Endodermal cell (in vitro differentiated cells): ENCODE data around the gene ANO8. TPM values are rescaled to one million over a fixed set of nuclear protein-coding genes. Genes with fewer than 3 reads are reported as not detected.

Experiments used
- DNase-seq: peaks from one replicate; pipeline ENCODE4 v3.0.0-alpha.2; 2017
- H3K27ac ChIP-seq: 2 replicates; pipeline ENCODE4 v1.5.1; 2013; ENCODE audit warnings: mild to moderate bottlenecking, low read depth, low read length, moderate library complexity
- H3K27me3 ChIP-seq: 2 replicates; pipeline ENCODE4 v1.6.1; 2013; ENCODE audit warnings: mild to moderate bottlenecking, low read length, moderate library complexity; ENCODE audit not compliant: insufficient read depth, control insufficient read depth, poor library complexity, severe bottlenecking
- H3K36me3 ChIP-seq: 2 replicates; pipeline ENCODE4 v1.7.0; 2013; ENCODE audit warnings: mild to moderate bottlenecking, low read length, moderate library complexity; ENCODE audit not compliant: control insufficient read depth, insufficient read depth
- H3K4me1 ChIP-seq: one replicate; pipeline ENCODE4 v1.7.0; 2013; ENCODE audit warnings: low read length; ENCODE audit not compliant: control insufficient read depth, insufficient read depth
- H3K4me3 ChIP-seq: 2 replicates; pipeline ENCODE4 v1.5.1; 2013; ENCODE audit warnings: mild to moderate bottlenecking, low read length, moderate library complexity
- H3K9ac ChIP-seq: 2 replicates; pipeline ENCODE4 v1.6.1; 2013; ENCODE audit warnings: mild to moderate bottlenecking, low read length, moderate library complexity; ENCODE audit not compliant: poor library complexity, severe bottlenecking; ENCODE audit errors: extremely low read depth
- H3K9me3 ChIP-seq: 2 replicates; pipeline ENCODE4 v1.6.1; 2013; ENCODE audit warnings: mild to moderate bottlenecking, low read length, moderate library complexity; ENCODE audit not compliant: control insufficient read depth
- H3K27ac Mint-ChIP-seq: 2 replicates; pipeline ENCODE4 v1.8.0; 2020; ENCODE audit warnings: mixed read lengths
- H3K27me3 Mint-ChIP-seq: 2 replicates; pipeline ENCODE4 v1.8.0; 2021; ENCODE audit warnings: mild to moderate bottlenecking, mixed read lengths; ENCODE audit not compliant: insufficient read depth
- H3K36me3 Mint-ChIP-seq: 2 replicates; pipeline ENCODE4 v1.8.0; 2020; ENCODE audit warnings: low read depth, mixed read lengths
- H3K4me1 Mint-ChIP-seq: 2 replicates; pipeline ENCODE4 v1.8.0; 2020; ENCODE audit warnings: mixed read lengths
- H3K4me3 Mint-ChIP-seq: 2 replicates; pipeline ENCODE4 v1.8.0; 2020; ENCODE audit warnings: mild to moderate bottlenecking, moderate library complexity, mixed read lengths
- H3K9me3 Mint-ChIP-seq: 2 replicates; pipeline ENCODE4 v1.8.0; 2020; ENCODE audit warnings: mild to moderate bottlenecking, mixed read lengths
- CTCF ChIP-seq: fragments of 200-600 bp; sonication (generic); conservative IDR thresholded peaks from 2 replicates; pipeline ENCODE4 v1.5.0; 2021; ENCODE audit warnings: antibody characterized with exemption, mild to moderate bottlenecking
- WGBS, 2 experiments: methylation state at CpG; one replicate each; pipeline versions ENCODE4 v1.1.5 to v1.1.7; 2013; ENCODE audit warnings: missing lambda C conversion rate in 2 of 2, mixed read lengths in 1 of 2; ENCODE audit not compliant: insufficient coverage in 1 of 2, insufficient read length in 1 of 2; 5-methylcytosine and 5-hydroxymethylcytosine counted together
- total RNA-seq, 2 donors: library from RNA; stranded (reverse); fragmentation: NEBNext Ultra II Directional in 1 of 2; extraction: Animal tissue kit (Norgen Biotek cat#: 25700) in 1 of 2; gene quantifications; 2 replicates in 1 of 2; 3 replicates in 1 of 2; pipeline ENCODE4 v1.2.1, GENCODE V29; 2021

The ANO8 gene
- total RNA-seq, 2 donors from 2014 or later, result 27.5 to 29.5 TPM

- peaks cover 1% of the 10 kb centered on the region for H3K27me3 Mint-ChIP-seq
- H3K27me3 ChIP-seq, result no peaks in the 10 kb centered on the region
- peak overlapping the region; percentile 95 for H3K4me3 Mint-ChIP-seq
- H3K9me3 ChIP-seq, result no peaks in the 10 kb centered on the region
- no peak overlapping the region for H3K27ac ChIP-seq
- DNase-seq, result peak; percentile 92
- no peak overlapping the region for H3K27ac Mint-ChIP-seq
- no peaks in the 10 kb centered on the region for H3K9me3 Mint-ChIP-seq
- no peak for TF ChIP-seq CTCF
- H3K36me3 ChIP-seq, result peaks cover 8% of the 10 kb centered on the region
- no peak overlapping the region for H3K4me3 ChIP-seq
- no peak overlapping the region for H3K9ac ChIP-seq
- H3K4me1 Mint-ChIP-seq, result no peaks in the 10 kb centered on the region
- peaks cover 7% of the 10 kb centered on the region for H3K4me1 ChIP-seq
- H3K36me3 Mint-ChIP-seq, result peaks cover 15% of the 10 kb centered on the region
- 94 to 98% methylated on average over 15 to 32 of the region's 34 CpGs for WGBS, 2 experiments
Observed at GRCh38 chr19:17339088-17339741, 4.6 kb upstream of the ANO8 start.

GRCh38 chr19:17338433-17339078 lies 3.9 kb upstream of the ANO8 start:
- Histone ChIP-seq H3K27me3 (no peaks in the 10 kb centered on the region), H3K27ac (no peak overlapping the region), H3K9ac (no peak overlapping the region), H3K4me1 (peaks cover 7% of the 10 kb centered on the region), H3K36me3 (peaks cover 8% of the 10 kb centered on the region), H3K9me3 (no peaks in the 10 kb centered on the region), H3K4me3 (peak overlapping the region; percentile 100)
- Mint-ChIP-seq H3K27ac (no peak overlapping the region), H3K4me1 (peaks cover 3% of the 10 kb centered on the region), H3K36me3 (peaks cover 15% of the 10 kb centered on the region), H3K4me3 (peak overlapping the region; percentile 95), H3K27me3 (peaks cover 4% of the 10 kb centered on the region), H3K9me3 (no peaks in the 10 kb centered on the region)
- DNase-seq, result peak; percentile 49
- no peak for TF ChIP-seq CTCF
- WGBS, 2 experiments, result 95 to 98% methylated on average over 23 to 30 of the region's 30 CpGs

GRCh38 chr19:17337675-17338432 lies 3.2 kb upstream of the ANO8 start:
- no peaks in the 10 kb centered on the region for H3K9me3 Mint-ChIP-seq
- H3K27ac ChIP-seq, result no peak overlapping the region
- H3K4me3 ChIP-seq, result peak overlapping the region; percentile 100
- no peaks in the 10 kb centered on the region for H3K27me3 ChIP-seq
- 9 to 13% methylated on average over 39 to 50 of the region's 50 CpGs for WGBS, 2 experiments
- H3K9ac ChIP-seq, result peak overlapping the region; percentile 44
- peak overlapping the region; percentile 99 for H3K27ac Mint-ChIP-seq
- H3K27me3 Mint-ChIP-seq, result peaks cover 4% of the 10 kb centered on the region
- H3K4me1 Mint-ChIP-seq, result peaks cover 3% of the 10 kb centered on the region
- peak overlapping the region; percentile 95 for H3K4me3 Mint-ChIP-seq
- TF ChIP-seq CTCF, result no peak
- H3K4me1 ChIP-seq, result peaks cover 7% of the 10 kb centered on the region
- H3K36me3 Mint-ChIP-seq, result peaks cover 20% of the 10 kb centered on the region
- H3K9me3 ChIP-seq, result no peaks in the 10 kb centered on the region
- no peak for DNase-seq
- peaks cover 12% of the 10 kb centered on the region for H3K36me3 ChIP-seq
